Endothelial cell of umbilical vein (primary cell): ENCODE measurements around the gene NEURL1B. TPM values are rescaled to one million over a fixed set of nuclear protein-coding genes. Genes with fewer than 3 reads are reported as not detected.

ENCODE experiments used
- BruUV-seq: library from RNA; stranded (reverse); fragments of 400-500 nt; replicated peaks from 2 replicates; lab custom pipeline; 2021; lab: Mats Ljungman, UMichigan
- CTCF ChIA-PET: fragments of 300-600, 350-600 bp; sonication (Branson Sonifier 250); formaldehyde crosslinking; loops from one replicate; lab custom pipeline; 2021; ENCODE audit warnings: antibody characterized with exemption, inconsistent platforms; lab: Charles Lee
- POLR2A ChIA-PET: fragments of 300-600, 350-600 bp; sonication (Branson Sonifier 250); formaldehyde crosslinking; loops from one replicate; lab custom pipeline; 2021; ENCODE audit warnings: antibody characterized with exemption, inconsistent platforms; lab: Charles Lee
- DNase-seq: peaks from one replicate; pipeline ENCODE4 v3.0.0-alpha.2; 2011; ENCODE audit warnings: low read depth, low spot score
- FAIRE-seq: peaks from 2 replicates; lab custom pipeline; 2011; peaks lifted over from hg19 to GRCh38; lab: Jason Lieb, UNC
- H2AFZ ChIP-seq: 2 replicates; pipeline ENCODE4 v1.6.0; 2012; ENCODE audit warnings: low read depth, low read length, control low read depth, inconsistent platforms
- H3K27ac ChIP-seq: 2 replicates; pipeline ENCODE4 v1.5.1; 2011; ENCODE audit warnings: low read depth, mild to moderate bottlenecking, control low read depth, low read length, moderate library complexity; ENCODE audit not compliant: insufficient read depth
- H3K27me3 ChIP-seq, 2 experiments: 2 replicates each; pipeline versions ENCODE4 v1.6.0 to v1.6.1; 2011; ENCODE audit warnings: low read length in 2 of 2, mixed read lengths in 1 of 2; ENCODE audit not compliant: control insufficient read depth in 2 of 2, insufficient read depth in 2 of 2
- H3K36me3 ChIP-seq, 2 experiments: 2 replicates in 1 of 2; 3 replicates in 1 of 2; pipeline ENCODE4 v1.5.1; 2011; ENCODE audit warnings: low read length in 2 of 2, mild to moderate bottlenecking in 1 of 2, moderate library complexity in 1 of 2; ENCODE audit not compliant: control insufficient read depth in 2 of 2, insufficient read depth in 2 of 2; ENCODE audit errors: extremely low read depth in 1 of 2
- H3K4me1 ChIP-seq: 3 replicates; pipeline ENCODE4 v1.5.1; 2011; ENCODE audit warnings: mild to moderate bottlenecking, low read length; ENCODE audit not compliant: control insufficient read depth, insufficient read depth; ENCODE audit errors: extremely low read depth
- H3K4me2 ChIP-seq: 2 replicates; pipeline ENCODE4 v1.6.1; 2011; ENCODE audit warnings: low read length, control low read depth, mixed read lengths; ENCODE audit not compliant: insufficient read depth
- H3K4me3 ChIP-seq, 3 experiments: fragments of 200-600 bp in 1 of 3; sonication (generic), shearing (Covaris generic) in 1 of 3; replicated peaks in 1 of 3; 2 replicates each; pipeline ENCODE4 v1.5.1; 2011 to 2016; ENCODE audit warnings: control low read depth in 3 of 3, low read length in 3 of 3, mild to moderate bottlenecking in 2 of 3, inconsistent platforms in 1 of 3, low read depth in 1 of 3, moderate library complexity in 1 of 3; ENCODE audit not compliant: insufficient read depth in 1 of 3
- H3K79me2 ChIP-seq: 2 replicates; pipeline ENCODE4 v1.6.0; 2012; ENCODE audit warnings: low read length, inconsistent platforms; ENCODE audit not compliant: control insufficient read depth, insufficient read depth
- H3K9ac ChIP-seq: replicated peaks from 2 replicates; pipeline ENCODE3; 2011; ENCODE audit warnings: low read length, control low read depth; ENCODE audit not compliant: insufficient read depth; ENCODE audit errors: extremely low read depth
- H3K9me1 ChIP-seq: replicated peaks from 3 replicates; pipeline ENCODE4 v1.6.0; 2011; ENCODE audit warnings: mild to moderate bottlenecking, low read length; ENCODE audit not compliant: control insufficient read depth, insufficient read depth; ENCODE audit errors: extremely low read depth
- H3K9me3 ChIP-seq: replicated peaks from 2 replicates; pipeline ENCODE4 v1.5.1; 2012; ENCODE audit warnings: low read length, inconsistent platforms; ENCODE audit not compliant: control insufficient read depth, insufficient read depth
- H4K20me1 ChIP-seq: replicated peaks from 2 replicates; pipeline ENCODE3; 2011; ENCODE audit warnings: mild to moderate bottlenecking, low read length; ENCODE audit not compliant: control insufficient read depth, insufficient read depth; ENCODE audit errors: extremely low read depth
- EZH2 ChIP-seq: IDR thresholded peaks from 2 replicates; pipeline ENCODE4 v1.6.1; 2012; ENCODE audit warnings: borderline replicate concordance, low read depth, mild to moderate bottlenecking, moderate library complexity, low read length, inconsistent platforms; ENCODE audit not compliant: severe bottlenecking
- FOS ChIP-seq: IDR thresholded peaks from 2 replicates; pipeline ENCODE4 v1.6.1; 2011; ENCODE audit warnings: mild to moderate bottlenecking, low read length, moderate library complexity, borderline replicate concordance; ENCODE audit not compliant: insufficient read depth
- JUN ChIP-seq: IDR thresholded peaks from 2 replicates; pipeline ENCODE4 v1.6.1; 2011; ENCODE audit warnings: borderline replicate concordance, low read depth; ENCODE audit not compliant: insufficient read length, insufficient read depth
- POLR2A ChIP-seq: IDR thresholded peaks from 2 replicates; pipeline ENCODE4 v1.6.1; 2012; ENCODE audit warnings: low read depth, mild to moderate bottlenecking, control low read depth, low read length
- POLR2AphosphoS5 ChIP-seq: IDR thresholded peaks from 2 replicates; pipeline ENCODE4 v1.6.1; 2012; ENCODE audit warnings: low read depth, mild to moderate bottlenecking, control low read depth, low read length, moderate library complexity; ENCODE audit not compliant: insufficient read depth
- dilution Hi-C: fragments of 300-500 bp; cut with MboI; formaldehyde crosslinking; loops from one replicate; pipeline ENCODE4 v1.15.0; 2019; ENCODE audit warnings: low sequenced_read_pairs; ENCODE audit not compliant: extremely low pct_ligation_motif_present
- intact Hi-C: fragments of 100-400 bp; cut with micrococcal nuclease; formaldehyde crosslinking; loops from one replicate; pipeline ENCODE4 v1.10.0; 2022
- polyA plus RNA-seq, 4 experiments: library from polyadenylated mRNA; depleted of rRNA in 3 of 4; stranded (reverse) in 3 of 4; unstranded in 1 of 4; fragments of >200 nt; gene quantifications; 2 replicates each; pipeline versions ENCODE4 v1.2.1 to v1.2.3, GENCODE V29; 2011 to 2012; ENCODE audit warnings: missing spikeins in 1 of 4
- total RNA-seq: library from RNA; stranded (reverse); gene quantifications from 2 replicates; pipeline ENCODE4 v1.2.3, GENCODE V29; 2021
- TF ChIP-seq, protein P1 (sequence below): IDR thresholded peaks from 2 replicates; pipeline ENCODE4 v1.6.1; 2011; ENCODE audit not compliant: insufficient read depth, insufficient read length
- TF ChIP-seq, protein P2 (sequence below), 2 donors: IDR thresholded peaks; 1 replicate in 1 of 2; 2 replicates in 1 of 2; pipeline ENCODE4 v1.5.1; 2011; ENCODE audit warnings: low read length in 2 of 2, mild to moderate bottlenecking in 2 of 2, moderate library complexity in 2 of 2, control low read depth in 1 of 2, inconsistent platforms in 1 of 2, low read depth in 1 of 2; ENCODE audit not compliant: insufficient read depth in 1 of 2; ENCODE audit errors: extremely low read depth in 1 of 2

NEURL1B gene
- total and polyA plus RNA-seq, 2 donors (not counting 3 experiments of a cell fraction or from before 2014, with no cell fraction given), result 0.44 to 1.6 TPM

DNA sequence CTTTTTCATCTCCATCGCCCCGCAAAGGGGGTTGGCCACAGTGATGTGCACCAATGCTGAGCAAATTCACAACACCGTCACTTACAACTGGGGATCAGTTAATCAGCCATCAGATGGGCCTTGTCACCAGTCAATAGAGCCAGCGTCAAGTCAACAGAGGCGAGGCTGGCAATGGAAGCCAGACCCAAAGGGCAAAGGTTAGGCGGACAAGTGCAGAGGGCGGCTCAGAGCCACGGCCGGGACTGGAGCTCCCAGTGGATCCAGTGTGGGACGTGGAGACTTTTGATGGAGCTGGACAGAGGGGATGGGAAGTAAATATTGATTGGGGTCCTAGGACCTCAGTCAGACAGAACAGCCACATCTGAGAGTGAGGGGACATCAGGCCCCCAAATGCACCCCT lies 84.2 kb downstream of the NEURL1B start:
- ChIA-PET CTCF (interaction anchor here (3.4 kb wide), 1 partner anchor 8 kb away, joined by 17 read pairs; no protein-coding TSS in a partner anchor), POLR2A (no interaction called here)
- Histone ChIP-seq H3K27me3 (no peaks in the 10 kb centered on the region), H3K9ac (no peak overlapping the region), H3K36me3 (no peaks in the 10 kb centered on the region), H3K9me3 (no peaks in the 10 kb centered on the region), H3K4me1 (peaks cover 5% of the 10 kb centered on the region), H3K4me3 (no peak overlapping the region), H3K27ac (no peak overlapping the region), H2AFZ (no peak overlapping the region), H3K79me2 (no peaks in the 10 kb centered on the region), H3K9me1 (no peaks in the 10 kb centered on the region), H4K20me1 (no peaks in the 10 kb centered on the region), H3K4me2 (no peak overlapping the region)
- FAIRE-seq (no peak), DNase-seq (no peak)
- intact Hi-C loops, result no loop called here
- dilution Hi-C loops, result no loop called here
- TF ChIP-seq EZH2, result no peak
- TF ChIP-seq, protein P1, sequence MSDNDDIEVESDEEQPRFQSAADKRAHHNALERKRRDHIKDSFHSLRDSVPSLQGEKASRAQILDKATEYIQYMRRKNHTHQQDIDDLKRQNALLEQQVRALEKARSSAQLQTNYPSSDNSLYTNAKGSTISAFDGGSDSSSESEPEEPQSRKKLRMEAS, result no peak
- TF ChIP-seq, protein P2, sequence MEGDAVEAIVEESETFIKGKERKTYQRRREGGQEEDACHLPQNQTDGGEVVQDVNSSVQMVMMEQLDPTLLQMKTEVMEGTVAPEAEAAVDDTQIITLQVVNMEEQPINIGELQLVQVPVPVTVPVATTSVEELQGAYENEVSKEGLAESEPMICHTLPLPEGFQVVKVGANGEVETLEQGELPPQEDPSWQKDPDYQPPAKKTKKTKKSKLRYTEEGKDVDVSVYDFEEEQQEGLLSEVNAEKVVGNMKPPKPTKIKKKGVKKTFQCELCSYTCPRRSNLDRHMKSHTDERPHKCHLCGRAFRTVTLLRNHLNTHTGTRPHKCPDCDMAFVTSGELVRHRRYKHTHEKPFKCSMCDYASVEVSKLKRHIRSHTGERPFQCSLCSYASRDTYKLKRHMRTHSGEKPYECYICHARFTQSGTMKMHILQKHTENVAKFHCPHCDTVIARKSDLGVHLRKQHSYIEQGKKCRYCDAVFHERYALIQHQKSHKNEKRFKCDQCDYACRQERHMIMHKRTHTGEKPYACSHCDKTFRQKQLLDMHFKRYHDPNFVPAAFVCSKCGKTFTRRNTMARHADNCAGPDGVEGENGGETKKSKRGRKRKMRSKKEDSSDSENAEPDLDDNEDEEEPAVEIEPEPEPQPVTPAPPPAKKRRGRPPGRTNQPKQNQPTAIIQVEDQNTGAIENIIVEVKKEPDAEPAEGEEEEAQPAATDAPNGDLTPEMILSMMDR (IDR thresholded peaks at IDR 0.05; ENCODE audit: extremely low read depth in 1 of 2, insufficient read depth in 1 of 2, low read depth in 1 of 2, low read length in 2 of 2), result no peak
- no peak for TF ChIP-seq POLR2A
- TF ChIP-seq JUN, result no peak
- TF ChIP-seq FOS, result no peak
- no peak for TF ChIP-seq POLR2AphosphoS5
- BruUV-seq, result no TSS peak
